ENCODE measurements around the gene PSMB10.

- TF ChIP-seq CTCF (IDR thresholded peaks at IDR 0.05) = no peak
- no peak for TF ChIP-seq POLR2A (IDR thresholded peaks at IDR 0.05)
Observed at GRCh38 chr16:67888331-67888730, 48.3 kb downstream of the PSMB10 start.
